IMR-90 (cell line): ENCODE results near the gene NAXE. TPM values are rescaled to one million over a fixed set of nuclear protein-coding genes. Genes with fewer than 3 reads are reported as not detected.

Experiments used
- ATAC-seq: fragments of 200-7000 bp; cut with Tn5 transposase; 2 replicates; pipeline ENCODE4 v1.9.1; 2020; ENCODE audit warnings: low read depth, mild to moderate bottlenecking, moderate library complexity
- BruUV-seq: library from RNA; stranded (reverse); fragments of 400-500 nt; replicated peaks from 2 replicates; lab custom pipeline; 2021; lab: Mats Ljungman, UMichigan
- CTCF ChIA-PET: fragments of 300-600 bp; formaldehyde crosslinking; extraction: SDS; loops from one replicate; lab custom pipeline; 2021; ENCODE audit warnings: antibody characterized with exemption; lab: Yijun Ruan, JAX
- POLR2A ChIA-PET: fragments of 300-600 bp; sonication (Branson Sonifier 250); formaldehyde crosslinking; loops from one replicate; lab custom pipeline; 2022; ENCODE audit warnings: antibody characterized with exemption; ENCODE audit not compliant: unreplicated experiment; lab: Charles Lee
- DNase-seq: peaks from one replicate; pipeline ENCODE4 v3.0.0; 2013
- H2AFZ ChIP-seq: replicated peaks from 2 replicates; pipeline ENCODE3; 2013; ENCODE audit warnings: low read length, mild to moderate bottlenecking; ENCODE audit not compliant: poor library complexity
- H2AK5ac ChIP-seq: 2 replicates; pipeline ENCODE4 v1.6.1; 2013; ENCODE audit warnings: low read depth, low read length, inconsistent platforms
- H2AK9ac ChIP-seq: replicated peaks from 2 replicates; pipeline ENCODE3; 2013; ENCODE audit warnings: mild to moderate bottlenecking, low read depth, low read length, moderate library complexity; ENCODE audit not compliant: poor library complexity
- H2BK120ac ChIP-seq: 2 replicates; pipeline ENCODE4 v1.6.1; 2013; ENCODE audit warnings: low read depth, low read length, inconsistent platforms
- H2BK15ac ChIP-seq: 3 replicates; pipeline ENCODE4 v1.6.1; 2013; ENCODE audit warnings: low read depth, low read length, inconsistent platforms
- H2BK20ac ChIP-seq: 2 replicates; pipeline ENCODE4 v1.6.1; 2013; ENCODE audit warnings: low read depth, mild to moderate bottlenecking, inconsistent platforms, low read length, moderate library complexity
- H2BK5ac ChIP-seq: 2 replicates; pipeline ENCODE4 v1.6.1; 2013; ENCODE audit warnings: mild to moderate bottlenecking, low read depth, low read length, inconsistent platforms; ENCODE audit not compliant: poor library complexity, severe bottlenecking
- H3K14ac ChIP-seq: replicated peaks from 2 replicates; pipeline ENCODE4 v1.6.1; 2013; ENCODE audit warnings: low read depth, low read length, inconsistent platforms
- H3K18ac ChIP-seq: 2 replicates; pipeline ENCODE4 v1.6.1; 2013; ENCODE audit warnings: low read depth, low read length, control low read depth
- H3K23ac ChIP-seq: 2 replicates; pipeline ENCODE4 v1.6.1; 2013; ENCODE audit warnings: low read depth, low read length, inconsistent platforms
- H3K27ac ChIP-seq: 2 replicates; pipeline ENCODE4 v1.5.1; 2013; ENCODE audit warnings: mild to moderate bottlenecking, control low read depth, low read length; ENCODE audit not compliant: insufficient read depth
- H3K27me3 ChIP-seq: 2 replicates; pipeline ENCODE4 v1.6.1; 2013; ENCODE audit warnings: low read length; ENCODE audit not compliant: control insufficient read depth, insufficient read depth
- H3K36me3 ChIP-seq: 2 replicates; pipeline ENCODE4 v1.6.1; 2013; ENCODE audit warnings: low read length, mixed read lengths; ENCODE audit not compliant: control insufficient read depth, insufficient read depth
- H3K4ac ChIP-seq: 2 replicates; pipeline ENCODE4 v1.6.1; 2013; ENCODE audit warnings: low read depth, low read length, inconsistent platforms
- H3K4me1 ChIP-seq: 2 replicates; pipeline ENCODE4 v1.6.1; 2013; ENCODE audit warnings: low read length, mixed read lengths; ENCODE audit not compliant: control insufficient read depth, insufficient read depth
- H3K4me2 ChIP-seq: 2 replicates; pipeline ENCODE4 v1.6.1; 2013; ENCODE audit warnings: low read depth, mild to moderate bottlenecking, control low read depth, low read length, moderate library complexity
- H3K4me3 ChIP-seq: 2 replicates; pipeline ENCODE4 v1.5.1; 2013; ENCODE audit warnings: low read depth, mild to moderate bottlenecking, control low read depth, low read length, moderate library complexity; ENCODE audit not compliant: insufficient read depth
- H3K56ac ChIP-seq: 2 replicates; pipeline ENCODE4 v1.6.1; 2013; ENCODE audit warnings: low read length, inconsistent platforms; ENCODE audit not compliant: insufficient read depth; ENCODE audit errors: extremely low read depth
- H3K79me1 ChIP-seq, 2 experiments: 2 replicates each; pipeline ENCODE4 v1.6.1; 2013; ENCODE audit warnings: low read length in 2 of 2, inconsistent platforms in 1 of 2, low read depth in 1 of 2
- H3K9ac ChIP-seq: 2 replicates; pipeline ENCODE4 v1.6.1; 2013; ENCODE audit warnings: low read depth, low read length, control low read depth
- H3K9me1 ChIP-seq: 2 replicates; pipeline ENCODE4 v1.6.1; 2013; ENCODE audit warnings: low read length, inconsistent platforms; ENCODE audit not compliant: insufficient read depth
- H3K9me3 ChIP-seq: 2 replicates; pipeline ENCODE4 v1.6.1; 2013; ENCODE audit warnings: low read length; ENCODE audit not compliant: control insufficient read depth, insufficient read depth
- H4K20me1 ChIP-seq: 2 replicates; pipeline ENCODE4 v1.6.1; 2013; ENCODE audit warnings: low read length, inconsistent platforms; ENCODE audit not compliant: insufficient read depth
- H4K5ac ChIP-seq: 2 replicates; pipeline ENCODE4 v1.6.1; 2013; ENCODE audit warnings: mild to moderate bottlenecking, low read depth, low read length, control low read depth
- H4K8ac ChIP-seq, 2 experiments: 2 replicates each; pipeline ENCODE4 v1.6.1; 2013; ENCODE audit warnings: low read depth in 2 of 2, low read length in 2 of 2, control low read depth in 1 of 2, inconsistent platforms in 1 of 2
- H4K91ac ChIP-seq: 2 replicates; pipeline ENCODE4 v1.6.1; 2013; ENCODE audit warnings: low read depth, low read length, inconsistent platforms; ENCODE audit not compliant: insufficient read depth
- BHLHE40 ChIP-seq: fragments of 150-350 bp; IDR thresholded peaks from 2 replicates; pipeline ENCODE4 v1.6.1; 2016; ENCODE audit warnings: mild to moderate bottlenecking, low read depth, low read length
- CEBPB ChIP-seq: IDR thresholded peaks from 2 replicates; pipeline ENCODE4 v1.6.1; 2012; ENCODE audit warnings: low read depth, low read length, improper control_type of control experiment
- CHD1 ChIP-seq: IDR thresholded peaks from 2 replicates; pipeline ENCODE4 v1.6.1; 2012; ENCODE audit warnings: low read depth, low read length, improper control_type of control experiment
- FOS ChIP-seq: fragments of 150-350 bp; IDR thresholded peaks from 2 replicates; pipeline ENCODE4 v1.6.1; 2016; ENCODE audit warnings: low read depth, low read length
- MAFK ChIP-seq: IDR thresholded peaks from 2 replicates; pipeline ENCODE4 v1.6.1; 2012; ENCODE audit warnings: low read depth, low read length, improper control_type of control experiment
- MAZ ChIP-seq: IDR thresholded peaks from 2 replicates; pipeline ENCODE4 v1.6.1; 2012; ENCODE audit warnings: low read depth, mild to moderate bottlenecking, low read length, improper control_type of control experiment, moderate library complexity, borderline replicate concordance
- MXI1 ChIP-seq: IDR thresholded peaks from 2 replicates; pipeline ENCODE4 v1.6.1; 2012; ENCODE audit warnings: low read depth, mild to moderate bottlenecking, low read length, moderate library complexity, borderline replicate concordance
- NFE2L2 ChIP-seq: fragments of 150-350 bp; IDR thresholded peaks from 2 replicates; pipeline ENCODE4 v1.6.1; 2016; ENCODE audit warnings: low read depth, mild to moderate bottlenecking, low read length
- POLR2A ChIP-seq: IDR thresholded peaks from 2 replicates; pipeline ENCODE4 v1.6.1; 2012; ENCODE audit warnings: mild to moderate bottlenecking, low read depth, low read length
- RAD21 ChIP-seq: IDR thresholded peaks from 2 replicates; pipeline ENCODE4 v1.6.1; 2012; ENCODE audit warnings: low read length, improper control_type of control experiment
- RFX5 ChIP-seq: IDR thresholded peaks from 2 replicates; pipeline ENCODE4 v1.8.0; 2012; ENCODE audit warnings: low read depth, mild to moderate bottlenecking, low read length, moderate library complexity
- SMC3 ChIP-seq: fragments of 150-350 bp; IDR thresholded peaks from 2 replicates; pipeline ENCODE4 v1.6.1; 2016; ENCODE audit warnings: low read depth, mild to moderate bottlenecking, antibody characterized with exemption, low read length, moderate library complexity
- WGBS, 2 experiments: methylation state at CpG; one replicate each; pipeline versions ENCODE4 v1.1.5 to v1.1.7; 2013; ENCODE audit warnings: missing lambda C conversion rate in 2 of 2; ENCODE audit not compliant: insufficient read length in 1 of 2; ENCODE audit errors: extremely low coverage in 2 of 2; 5-methylcytosine and 5-hydroxymethylcytosine counted together
- dilution Hi-C: fragments of 300-500 bp; cut with HindIII; formaldehyde crosslinking; loops from one replicate; pipeline ENCODE4 v1.14.3; 2018; ENCODE audit warnings: low sequenced_read_pairs; ENCODE audit not compliant: unreplicated experiment
- in situ Hi-C: fragments of 300-500 bp; cut with MboI; formaldehyde crosslinking; loops from 3 replicates; pipeline ENCODE4 v1.14.3; 2019; ENCODE audit warnings: low sequenced_read_pairs, inconsistent platforms, mixed read lengths
- intact Hi-C: fragments of 100-400 bp; cut with micrococcal nuclease; formaldehyde crosslinking; loops from 2 replicates; pipeline ENCODE4 v1.10.0; 2022
- polyA plus RNA-seq, 3 experiments: library from polyadenylated mRNA; depleted of rRNA; stranded (reverse); fragments of >200 nt; gene quantifications; 2 replicates each; pipeline ENCODE4 v1.2.3, GENCODE V29; 2012; ENCODE audit warnings: low replicate concordance in 1 of 3
- total RNA-seq: library from RNA; depleted of rRNA; stranded (reverse); fragments of >200 nt; gene quantifications from 2 replicates; pipeline ENCODE4 v1.2.3, GENCODE V29; 2012
- TF ChIP-seq, protein P1 (sequence below): fragments of 150-350 bp; IDR thresholded peaks from 2 replicates; pipeline ENCODE4 v1.6.1; 2017; ENCODE audit warnings: mild to moderate bottlenecking, antibody characterized with exemption, low read length, low read depth
- TF ChIP-seq, protein P2 (sequence below): fragments of 150-350 bp; IDR thresholded peaks from 2 replicates; pipeline ENCODE4 v1.6.1; 2016; ENCODE audit warnings: low read depth, mild to moderate bottlenecking, low read length, moderate library complexity, borderline replicate concordance
- TF ChIP-seq, protein P3 (sequence below): conservative IDR thresholded peaks from 2 replicates; pipeline ENCODE4 v1.5.1; 2012; ENCODE audit warnings: mild to moderate bottlenecking, low read depth, low read length, improper control_type of control experiment

The NAXE gene
- total and polyA plus RNA-seq, 2 of the 4 experiments (the other 2 are of a cell fraction), result 61.0 to 74.2 TPM

DNA sequence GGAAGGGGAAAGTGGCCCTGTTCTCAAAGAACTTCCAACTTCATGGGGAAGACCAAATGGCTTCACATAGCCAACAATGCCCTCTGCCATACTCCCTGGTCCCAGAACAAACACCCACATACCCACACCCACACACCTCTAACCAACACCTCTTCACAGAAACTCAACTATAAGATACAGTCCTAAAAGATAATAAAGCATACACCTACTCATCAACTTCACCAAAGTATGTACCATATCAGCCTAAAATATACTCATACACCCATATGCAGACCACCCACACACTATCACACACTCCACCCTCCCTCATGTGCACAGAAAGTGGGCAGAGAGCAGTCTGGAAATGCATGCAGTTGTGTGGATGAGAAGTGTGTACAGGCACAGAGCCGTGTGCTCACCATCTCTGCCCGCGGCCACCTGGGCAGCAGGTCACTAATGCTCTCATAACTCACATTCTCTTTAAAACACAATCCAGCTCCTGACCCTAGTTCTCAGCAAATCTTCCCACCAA lies 46.9 kb upstream of the NAXE start:
- H2AFZ ChIP-seq, result no peak overlapping the region
- H3K14ac ChIP-seq, result no peak overlapping the region
- ATAC-seq (no peak), DNase-seq (no peak)
- H2BK20ac ChIP-seq, result no peak overlapping the region
- no peak overlapping the region for H4K5ac ChIP-seq
- H3K4me3 ChIP-seq, result no peak overlapping the region
- CTCF ChIA-PET, result no interaction called here
- no peak overlapping the region for H3K18ac ChIP-seq
- H3K9ac ChIP-seq, result no peak overlapping the region
- H2BK120ac ChIP-seq, result no peak overlapping the region
- TF ChIP-seq, protein P1, sequence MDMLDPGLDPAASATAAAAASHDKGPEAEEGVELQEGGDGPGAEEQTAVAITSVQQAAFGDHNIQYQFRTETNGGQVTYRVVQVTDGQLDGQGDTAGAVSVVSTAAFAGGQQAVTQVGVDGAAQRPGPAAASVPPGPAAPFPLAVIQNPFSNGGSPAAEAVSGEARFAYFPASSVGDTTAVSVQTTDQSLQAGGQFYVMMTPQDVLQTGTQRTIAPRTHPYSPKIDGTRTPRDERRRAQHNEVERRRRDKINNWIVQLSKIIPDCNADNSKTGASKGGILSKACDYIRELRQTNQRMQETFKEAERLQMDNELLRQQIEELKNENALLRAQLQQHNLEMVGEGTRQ, result no peak
- TF ChIP-seq MAFK (no peak), FOS (no peak), SMC3 (no peak), CHD1 (no peak), NFE2L2 (no peak), BHLHE40 (no peak), RFX5 (no peak), RAD21 (no peak), MXI1 (no peak), MAZ (no peak), POLR2A (no peak), CEBPB (no peak)
- TF ChIP-seq, protein P2, sequence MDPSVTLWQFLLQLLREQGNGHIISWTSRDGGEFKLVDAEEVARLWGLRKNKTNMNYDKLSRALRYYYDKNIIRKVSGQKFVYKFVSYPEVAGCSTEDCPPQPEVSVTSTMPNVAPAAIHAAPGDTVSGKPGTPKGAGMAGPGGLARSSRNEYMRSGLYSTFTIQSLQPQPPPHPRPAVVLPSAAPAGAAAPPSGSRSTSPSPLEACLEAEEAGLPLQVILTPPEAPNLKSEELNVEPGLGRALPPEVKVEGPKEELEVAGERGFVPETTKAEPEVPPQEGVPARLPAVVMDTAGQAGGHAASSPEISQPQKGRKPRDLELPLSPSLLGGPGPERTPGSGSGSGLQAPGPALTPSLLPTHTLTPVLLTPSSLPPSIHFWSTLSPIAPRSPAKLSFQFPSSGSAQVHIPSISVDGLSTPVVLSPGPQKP, result no peak
- TF ChIP-seq, protein P3, sequence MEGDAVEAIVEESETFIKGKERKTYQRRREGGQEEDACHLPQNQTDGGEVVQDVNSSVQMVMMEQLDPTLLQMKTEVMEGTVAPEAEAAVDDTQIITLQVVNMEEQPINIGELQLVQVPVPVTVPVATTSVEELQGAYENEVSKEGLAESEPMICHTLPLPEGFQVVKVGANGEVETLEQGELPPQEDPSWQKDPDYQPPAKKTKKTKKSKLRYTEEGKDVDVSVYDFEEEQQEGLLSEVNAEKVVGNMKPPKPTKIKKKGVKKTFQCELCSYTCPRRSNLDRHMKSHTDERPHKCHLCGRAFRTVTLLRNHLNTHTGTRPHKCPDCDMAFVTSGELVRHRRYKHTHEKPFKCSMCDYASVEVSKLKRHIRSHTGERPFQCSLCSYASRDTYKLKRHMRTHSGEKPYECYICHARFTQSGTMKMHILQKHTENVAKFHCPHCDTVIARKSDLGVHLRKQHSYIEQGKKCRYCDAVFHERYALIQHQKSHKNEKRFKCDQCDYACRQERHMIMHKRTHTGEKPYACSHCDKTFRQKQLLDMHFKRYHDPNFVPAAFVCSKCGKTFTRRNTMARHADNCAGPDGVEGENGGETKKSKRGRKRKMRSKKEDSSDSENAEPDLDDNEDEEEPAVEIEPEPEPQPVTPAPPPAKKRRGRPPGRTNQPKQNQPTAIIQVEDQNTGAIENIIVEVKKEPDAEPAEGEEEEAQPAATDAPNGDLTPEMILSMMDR, result no peak
- peaks cover 17% of the 10 kb centered on the region for H3K36me3 ChIP-seq
- no peak overlapping the region for H4K8ac ChIP-seq
- no peak overlapping the region for H2BK15ac ChIP-seq
- no peak overlapping the region for H3K4ac ChIP-seq
- H3K9me3 ChIP-seq, result no peaks in the 10 kb centered on the region
- H2AK9ac ChIP-seq, result no peak overlapping the region
- POLR2A ChIA-PET, result no interaction called here
- H2AK5ac ChIP-seq, result no peak overlapping the region
- H3K9me1 ChIP-seq, result peaks cover 4% of the 10 kb centered on the region; the same call in 1 of the 2 replicates
- no peak overlapping the region for H3K4me2 ChIP-seq
- H2BK5ac ChIP-seq, result no peak overlapping the region
- no peak overlapping the region for H4K91ac ChIP-seq
- WGBS, 2 experiments, result no CpG with 5 or more reads among the region's 3 CpGs
- intact Hi-C loops (no loop called here), dilution Hi-C loops (no loop called here), in situ Hi-C loops (no loop called here)
- H3K56ac ChIP-seq, result no peak overlapping the region
- no peaks in the 10 kb centered on the region; a peak in 1 of 4 replicates for H3K79me1 ChIP-seq
- no TSS peak for BruUV-seq
- H3K4me1 ChIP-seq, result no peaks in the 10 kb centered on the region
- no peaks in the 10 kb centered on the region for H3K27me3 ChIP-seq
- no peak overlapping the region for H3K23ac ChIP-seq
- no peaks in the 10 kb centered on the region for H4K20me1 ChIP-seq
- H3K27ac ChIP-seq, result no peak overlapping the region
